ENCODE data around the gene OVOL1.

The OVOL1 gene

DNA sequence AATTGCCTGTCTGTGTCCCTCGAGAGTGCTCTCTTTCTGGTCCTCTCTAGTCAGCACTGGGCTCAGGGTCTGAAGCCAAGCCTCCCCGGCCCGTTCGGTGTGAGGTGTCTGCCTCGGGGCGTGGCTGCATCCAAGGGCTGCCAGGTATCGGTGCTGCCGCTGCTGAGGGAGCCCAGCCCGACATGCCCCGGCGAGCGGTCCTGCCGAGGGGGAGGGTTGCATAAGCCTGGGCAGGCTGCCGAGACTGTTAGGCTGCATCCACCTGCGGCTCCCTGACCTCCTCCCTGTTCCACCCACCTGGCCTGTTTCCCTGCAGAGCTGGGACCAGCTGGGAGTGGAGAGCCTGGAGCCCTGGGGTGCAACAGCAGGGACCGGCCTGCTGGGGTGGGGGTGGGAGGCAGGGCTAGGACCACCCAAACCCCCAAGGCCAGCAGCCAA, 6.3 kb downstream of the OVOL1 start:
- DNase-seq, result no peak

DNA sequence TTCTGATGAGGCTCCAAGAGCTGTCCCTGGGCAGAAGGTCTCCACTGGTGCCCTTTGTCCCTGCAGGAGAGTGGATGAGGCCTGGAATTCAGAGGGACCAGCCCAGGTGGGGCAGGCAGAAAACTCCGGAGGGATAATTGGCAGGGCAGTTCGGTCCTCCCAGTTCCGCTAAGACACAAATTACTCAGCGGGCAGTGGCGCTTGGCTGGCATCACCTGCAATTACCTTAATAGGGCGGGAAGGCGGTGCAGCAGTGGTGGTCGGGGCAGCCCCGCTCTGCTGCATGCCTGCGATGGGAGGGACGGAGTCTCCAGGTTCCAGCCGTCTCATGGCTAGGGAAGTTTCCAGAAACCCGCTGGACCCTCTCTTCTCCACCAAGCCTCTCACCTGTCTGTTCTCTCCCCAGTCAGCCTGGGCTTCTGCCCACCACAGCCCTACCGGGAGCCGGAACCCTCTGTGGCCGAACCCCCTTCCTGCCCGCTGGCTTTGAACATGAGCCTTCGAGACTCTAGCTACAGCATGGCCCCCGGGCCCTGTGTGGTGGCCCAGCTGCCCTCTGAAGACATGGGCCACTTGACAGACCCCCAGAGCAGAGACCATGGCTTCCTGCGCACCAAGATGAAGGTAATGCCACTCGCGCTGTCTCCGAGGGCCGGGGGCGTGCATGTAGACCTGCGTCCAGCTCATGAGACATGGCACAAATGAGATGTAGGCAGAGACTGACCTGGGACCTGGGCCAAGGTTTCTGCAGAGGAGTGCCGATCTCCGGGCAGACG, 7.0 kb downstream of the OVOL1 start:
- DNase-seq, result no peak

DNA sequence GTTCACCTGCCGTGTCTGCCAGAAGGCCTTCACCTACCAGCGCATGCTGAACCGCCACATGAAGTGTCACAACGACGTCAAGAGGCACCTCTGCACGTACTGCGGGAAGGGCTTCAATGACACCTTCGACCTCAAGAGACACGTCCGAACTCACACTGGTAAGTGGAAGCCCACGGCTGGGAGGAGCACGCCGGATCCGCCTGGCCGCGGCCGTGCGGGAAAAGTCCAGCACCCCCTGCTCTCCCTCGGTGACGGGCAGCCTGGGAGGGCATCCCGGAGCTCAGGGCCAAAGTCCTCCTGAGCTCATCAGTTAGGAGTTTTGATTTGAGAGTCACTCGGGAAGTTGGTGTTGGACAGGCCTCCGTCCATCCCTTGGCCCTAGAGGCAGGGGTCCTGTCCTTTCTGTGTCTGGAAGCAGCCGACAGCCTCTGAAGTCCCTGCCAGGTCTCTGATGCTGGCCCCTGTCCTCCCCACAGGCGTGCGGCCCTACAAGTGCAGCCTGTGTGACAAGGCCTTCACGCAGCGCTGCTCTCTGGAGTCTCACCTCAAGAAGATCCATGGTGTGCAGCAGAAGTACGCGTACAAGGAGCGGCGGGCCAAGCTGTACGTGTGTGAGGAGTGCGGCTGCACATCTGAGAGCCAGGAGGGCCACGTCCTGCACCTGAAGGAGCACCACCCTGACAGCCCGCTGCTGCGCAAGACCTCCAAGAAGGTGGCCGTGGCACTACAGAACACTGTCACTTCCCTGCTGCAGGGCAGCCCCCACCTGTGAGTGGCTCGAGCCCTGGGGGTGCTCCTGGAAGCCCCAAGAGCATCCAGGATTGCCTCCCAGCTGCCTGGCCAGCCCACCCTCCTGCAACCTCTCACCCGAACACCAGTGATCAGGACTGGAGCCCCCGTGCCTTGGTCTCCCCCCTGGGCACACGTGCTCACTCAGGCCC, 8.0 kb downstream of the OVOL1 start:
- no peak for DNase-seq

DNA sequence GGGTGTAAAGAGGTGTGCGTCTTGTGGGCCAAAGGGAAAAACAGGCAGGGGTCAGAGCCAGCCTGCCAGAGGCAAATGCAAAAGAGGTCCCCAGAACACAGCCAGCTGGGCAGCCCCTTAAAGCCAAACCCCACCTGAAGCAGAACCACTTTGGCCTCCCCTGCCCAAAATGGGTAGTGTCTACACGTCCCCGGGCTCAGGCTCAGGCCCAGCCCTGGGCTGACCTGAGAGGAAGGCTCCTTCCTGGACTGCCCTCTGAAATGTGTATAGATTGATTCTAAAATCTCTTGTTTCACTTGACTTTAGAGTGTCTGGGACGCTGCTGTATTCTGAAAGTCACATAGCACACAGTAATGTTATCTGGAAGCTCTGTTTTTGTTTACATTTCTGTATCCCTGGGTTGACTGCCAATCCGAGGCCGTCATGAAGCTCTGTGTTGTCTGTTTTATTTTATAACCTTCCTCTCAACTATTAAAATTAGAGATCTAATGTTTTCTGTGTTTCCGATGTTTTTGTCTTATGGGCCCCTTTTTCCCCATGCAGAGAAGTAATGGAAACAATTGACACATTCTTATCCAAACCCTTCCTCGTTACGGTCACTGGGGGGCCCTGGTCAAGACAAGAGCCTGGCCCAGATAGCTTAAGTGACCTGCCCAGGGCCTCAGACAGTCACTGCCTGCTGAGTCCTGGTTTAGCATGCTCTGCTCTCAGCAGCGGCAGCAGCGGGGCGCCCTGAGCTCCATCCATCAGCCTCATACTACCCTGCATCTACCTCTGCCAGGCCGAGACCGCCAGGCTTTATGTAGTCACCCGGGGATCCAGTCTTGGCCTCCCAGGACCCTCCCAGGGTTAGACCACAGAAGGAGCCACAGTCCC, 10.1 kb downstream of the OVOL1 start:
- no peak for DNase-seq

DNA sequence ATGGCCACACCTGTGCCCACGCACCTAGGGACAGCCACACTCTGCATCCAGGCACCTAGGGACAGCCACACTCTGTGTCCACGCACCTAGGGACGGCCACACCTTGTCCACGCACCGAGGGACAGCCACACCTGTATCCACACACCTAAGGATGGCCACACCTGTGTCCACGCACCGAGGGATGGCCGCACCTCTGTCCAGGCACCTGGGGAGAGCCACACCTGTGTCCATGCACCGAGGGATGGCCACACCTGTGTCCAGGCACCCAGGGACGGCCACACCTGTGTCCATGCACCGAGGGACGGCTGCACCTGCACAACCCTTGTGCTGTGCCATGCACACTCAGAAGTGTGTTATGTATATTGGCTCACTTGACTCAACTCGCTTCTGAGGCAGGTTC, 10.8 kb downstream of the OVOL1 start:
- DNase-seq, result no peak

DNA sequence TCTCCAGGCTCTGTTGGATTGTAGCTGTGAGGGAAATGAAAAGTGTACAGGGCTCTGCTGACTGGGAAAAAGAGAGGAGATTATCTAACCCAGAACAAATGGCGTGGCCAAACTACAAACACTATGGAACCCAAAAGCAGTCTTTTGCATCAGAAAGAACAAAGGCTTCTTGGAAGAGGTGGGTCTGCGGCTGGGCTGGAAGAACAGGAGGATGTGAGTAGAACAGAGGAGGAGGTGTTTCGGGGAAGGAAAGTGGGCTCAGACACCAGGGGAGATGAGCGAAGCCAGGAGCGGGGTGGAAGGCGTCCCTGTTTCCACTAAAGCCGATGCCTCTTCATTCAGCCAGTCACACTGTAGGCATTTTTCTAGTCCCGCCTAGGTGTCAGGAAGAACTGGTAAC, 12.0 kb downstream of the OVOL1 start:
- no peak for DNase-seq

DNA sequence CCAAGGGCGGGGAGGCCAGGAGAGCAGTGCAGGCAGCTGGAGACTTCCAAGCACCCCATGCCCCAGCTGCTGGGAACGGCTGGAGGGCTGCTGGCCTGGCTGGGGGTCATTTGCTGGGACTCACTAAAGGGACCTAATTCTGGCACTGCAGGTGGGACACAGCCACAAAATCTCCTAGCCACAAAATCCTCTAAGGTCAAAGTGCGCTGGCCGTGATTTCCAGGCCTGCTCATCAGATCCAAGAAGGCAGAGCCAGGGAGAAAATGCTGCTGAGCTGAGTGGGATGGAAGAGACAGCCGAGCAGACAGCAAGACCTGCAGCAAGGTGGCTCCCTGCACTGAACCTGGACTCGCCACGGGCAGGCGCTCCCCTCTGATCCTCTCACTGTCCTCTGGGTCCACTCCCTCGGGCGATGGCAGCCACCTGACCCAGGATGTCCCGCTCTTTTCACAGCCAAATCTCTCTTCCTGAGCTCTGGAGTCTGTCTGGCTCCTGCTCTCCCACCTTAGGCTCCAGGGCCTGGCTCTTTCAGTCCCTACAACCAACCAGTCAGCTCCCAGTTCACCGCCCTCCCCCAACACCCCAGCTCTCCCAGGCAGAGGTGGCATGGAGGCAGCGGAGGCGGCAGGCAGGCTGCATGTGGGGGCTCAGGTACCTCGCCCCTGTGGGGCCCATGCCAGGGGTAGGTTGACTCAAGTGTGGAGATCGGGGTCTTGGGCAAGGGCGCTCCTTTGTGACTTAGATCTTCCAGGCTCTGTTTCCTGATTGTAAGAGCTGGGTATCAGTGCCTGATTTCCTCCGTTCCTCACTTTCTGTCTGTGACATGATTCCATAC, 14.5 kb downstream of the OVOL1 start:
- no peak for DNase-seq

DNA sequence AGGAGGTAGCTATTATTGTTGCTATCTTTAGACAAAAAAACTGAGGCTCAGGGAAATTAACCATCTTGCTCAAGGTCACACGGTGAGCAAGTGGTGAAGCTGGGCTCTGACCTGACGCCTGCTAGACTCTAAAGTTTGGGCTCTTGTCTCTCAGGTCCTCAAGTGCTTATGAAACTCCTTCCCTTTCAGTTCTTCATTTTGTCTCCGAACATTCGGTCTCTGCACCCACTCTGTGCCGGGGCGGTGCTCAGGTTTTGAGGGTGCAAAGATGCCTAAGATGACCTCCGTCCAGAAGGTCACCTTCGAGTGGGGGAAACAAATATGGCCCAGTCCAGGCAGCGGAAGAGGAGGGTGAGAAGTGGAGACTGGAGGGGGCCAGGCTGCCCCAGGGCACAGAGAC, 16.0 kb downstream of the OVOL1 start:
- no peak for DNase-seq

DNA sequence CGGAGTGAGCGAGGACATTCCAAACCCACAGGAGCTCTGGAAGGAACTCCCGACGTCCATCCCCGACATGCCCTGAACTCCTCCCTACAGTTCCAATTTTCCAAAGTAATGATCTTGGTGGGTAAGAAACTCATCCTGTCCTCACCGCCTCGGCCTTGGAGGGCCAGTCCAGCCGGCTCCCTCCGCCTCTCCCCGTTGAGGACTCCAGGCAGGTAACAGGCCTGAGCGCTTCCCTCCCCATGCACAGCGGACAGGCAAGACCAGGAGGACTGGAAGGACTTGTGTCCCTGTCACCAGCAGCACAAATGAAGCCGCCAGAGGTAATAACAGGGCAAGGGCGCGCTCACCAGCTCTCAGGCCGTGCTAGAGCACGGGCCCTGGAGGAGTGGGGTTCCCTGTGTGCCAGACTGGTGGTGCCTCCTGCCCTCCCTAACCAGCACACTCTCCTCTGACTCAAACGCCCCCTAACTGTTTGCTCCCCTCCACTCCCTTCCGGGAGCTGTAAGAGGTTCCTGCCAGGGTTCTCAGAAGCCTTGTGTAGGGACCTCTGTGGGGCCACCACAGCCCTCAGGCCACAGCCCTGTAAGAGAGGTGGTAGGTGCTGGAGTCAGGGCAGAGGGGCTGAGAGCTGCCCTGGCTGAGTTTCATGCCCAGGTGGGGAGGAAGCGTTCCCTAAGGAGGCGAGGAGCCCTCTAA, 17.1 kb downstream of the OVOL1 start:
- no peak for DNase-seq

DNA sequence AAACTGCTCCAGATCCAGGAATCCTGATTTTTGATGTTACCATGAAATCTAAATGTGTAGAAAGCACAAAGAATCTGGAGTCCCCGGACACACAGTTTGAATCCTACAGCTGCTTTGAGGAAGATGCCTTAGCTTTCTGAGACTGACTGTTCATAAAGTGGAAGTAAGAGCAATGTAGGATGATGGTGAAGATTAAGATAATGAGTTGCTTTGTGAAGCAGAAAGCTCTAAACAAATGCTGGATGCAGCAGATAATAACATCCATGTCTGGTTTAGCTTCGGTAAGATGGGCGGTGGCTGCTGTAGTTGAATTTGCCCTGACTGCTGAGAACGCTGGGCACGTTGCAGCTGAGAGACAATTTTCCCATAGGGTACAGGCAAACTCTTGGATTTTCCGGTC, 20.1 kb downstream of the OVOL1 start:
- no peak for DNase-seq

DNA sequence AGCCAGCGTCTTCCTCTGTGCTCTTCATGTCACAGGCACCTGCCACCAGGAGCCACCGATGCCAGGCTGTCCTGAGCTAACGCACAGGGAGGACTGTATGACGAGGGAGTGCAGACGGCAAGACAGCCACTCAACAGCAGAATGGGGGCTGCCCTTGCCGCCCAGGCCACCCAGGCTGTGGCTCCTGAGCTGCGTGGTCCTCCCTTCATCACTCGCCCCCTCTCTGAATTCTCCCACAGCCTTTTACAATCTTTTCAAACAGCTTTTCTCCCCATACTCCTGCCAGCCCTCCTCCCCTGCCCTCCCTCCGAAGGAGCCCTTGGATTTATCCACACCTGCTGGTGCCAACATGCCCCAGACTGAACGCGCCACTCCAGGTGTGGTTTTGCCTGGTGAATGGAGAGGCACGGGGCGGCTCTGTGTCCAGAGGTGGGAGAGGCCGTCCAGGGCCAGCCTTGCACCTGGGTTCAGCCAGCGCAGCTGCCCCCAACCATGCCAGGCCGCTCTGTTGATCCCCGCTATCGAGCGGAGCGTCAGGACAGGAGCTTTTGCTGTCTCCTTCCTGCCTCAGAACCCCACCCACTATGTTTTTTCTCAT, 22.0 kb downstream of the OVOL1 start:
- DNase-seq, result no peak

DNA sequence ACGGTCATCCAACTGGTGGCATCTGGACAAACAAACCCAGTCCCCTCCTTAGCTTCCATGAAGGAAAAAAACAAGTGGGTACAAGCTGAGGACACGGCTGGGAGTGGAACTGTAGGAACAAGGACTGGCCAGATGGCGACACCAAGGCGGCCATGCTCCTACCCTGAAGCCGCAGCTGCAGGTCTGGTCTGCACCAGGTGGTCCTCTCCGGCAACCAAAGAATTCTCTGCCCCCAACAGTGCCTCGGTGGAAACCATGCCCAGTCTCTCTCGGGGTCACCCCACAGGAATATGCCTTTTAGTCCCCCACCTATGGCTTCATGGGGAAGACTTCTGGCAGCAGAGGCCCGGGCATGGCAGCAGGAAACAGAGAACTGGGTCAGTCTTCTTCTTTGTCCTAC, 22.6 kb downstream of the OVOL1 start:
- DNase-seq, result no peak

DNA sequence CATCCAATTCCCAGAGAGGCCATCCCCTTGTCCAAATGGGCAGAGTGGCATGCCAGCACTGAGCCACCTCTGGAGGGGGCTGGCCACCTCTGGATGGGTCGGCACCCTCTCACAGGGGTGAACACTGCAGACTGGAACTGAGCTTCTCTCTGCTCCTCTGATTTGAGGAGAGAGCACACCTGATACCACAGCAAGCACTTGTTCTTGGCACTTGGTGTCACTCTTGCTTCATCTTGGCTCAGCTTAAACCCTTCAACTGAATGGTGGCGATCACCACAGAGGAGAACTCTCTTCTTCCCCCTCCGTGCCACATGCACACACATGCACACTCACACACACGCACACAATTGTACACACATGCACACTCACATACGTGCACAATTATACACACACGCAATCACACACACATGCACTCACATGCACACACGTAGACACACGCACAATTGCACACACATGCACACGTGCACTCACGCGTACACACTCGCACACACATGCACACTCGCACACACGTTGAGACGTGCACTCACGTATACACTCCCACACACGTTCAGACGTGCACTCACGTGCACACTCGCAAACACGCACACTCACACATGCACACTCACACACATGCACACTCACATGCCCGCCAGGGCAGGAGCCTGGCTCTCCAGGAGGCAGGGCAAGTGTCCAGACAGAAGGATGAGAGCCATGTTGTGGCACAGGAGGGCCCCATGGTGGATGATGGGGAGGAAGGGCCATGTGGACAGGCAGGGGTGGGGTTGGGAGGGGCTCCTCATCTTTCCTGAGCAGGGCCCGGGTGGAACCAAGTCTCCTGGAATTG, 23.4 kb downstream of the OVOL1 start:
- no peak for DNase-seq

DNA sequence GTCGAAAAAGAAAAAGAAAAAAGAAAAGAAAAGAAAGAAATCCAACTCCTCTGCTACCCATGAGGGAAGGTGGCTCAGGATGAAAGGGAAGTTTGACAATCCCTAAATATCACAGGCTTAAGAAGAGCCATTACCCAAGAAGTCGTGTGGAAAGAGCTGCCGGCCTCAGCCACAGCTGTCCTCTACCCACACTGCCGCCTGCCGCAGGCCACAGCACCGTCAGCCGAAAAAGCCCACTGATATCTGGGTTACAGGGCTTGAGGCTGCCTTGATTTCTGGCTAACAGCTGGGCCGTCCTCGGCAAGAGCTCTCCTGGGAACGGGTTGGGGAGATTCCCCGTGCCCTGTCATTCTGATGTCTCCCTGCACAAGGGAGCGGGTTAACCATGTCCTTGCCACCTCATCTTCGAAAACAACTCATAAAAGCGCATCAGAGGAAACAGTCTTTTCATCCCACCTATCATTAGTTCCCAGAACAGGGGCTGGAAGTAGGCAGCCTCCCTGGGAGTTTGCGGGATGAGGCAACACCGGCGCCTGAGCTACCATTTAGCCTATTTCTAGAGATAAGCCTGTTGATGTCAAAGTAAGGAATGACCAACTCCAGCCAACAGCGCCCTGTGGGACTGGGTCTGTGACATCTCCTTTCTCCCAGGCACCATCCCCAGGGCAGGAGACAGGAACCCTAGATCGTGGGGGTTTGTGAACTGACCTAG, 25.1 kb downstream of the OVOL1 start:
- no peak for DNase-seq

DNA sequence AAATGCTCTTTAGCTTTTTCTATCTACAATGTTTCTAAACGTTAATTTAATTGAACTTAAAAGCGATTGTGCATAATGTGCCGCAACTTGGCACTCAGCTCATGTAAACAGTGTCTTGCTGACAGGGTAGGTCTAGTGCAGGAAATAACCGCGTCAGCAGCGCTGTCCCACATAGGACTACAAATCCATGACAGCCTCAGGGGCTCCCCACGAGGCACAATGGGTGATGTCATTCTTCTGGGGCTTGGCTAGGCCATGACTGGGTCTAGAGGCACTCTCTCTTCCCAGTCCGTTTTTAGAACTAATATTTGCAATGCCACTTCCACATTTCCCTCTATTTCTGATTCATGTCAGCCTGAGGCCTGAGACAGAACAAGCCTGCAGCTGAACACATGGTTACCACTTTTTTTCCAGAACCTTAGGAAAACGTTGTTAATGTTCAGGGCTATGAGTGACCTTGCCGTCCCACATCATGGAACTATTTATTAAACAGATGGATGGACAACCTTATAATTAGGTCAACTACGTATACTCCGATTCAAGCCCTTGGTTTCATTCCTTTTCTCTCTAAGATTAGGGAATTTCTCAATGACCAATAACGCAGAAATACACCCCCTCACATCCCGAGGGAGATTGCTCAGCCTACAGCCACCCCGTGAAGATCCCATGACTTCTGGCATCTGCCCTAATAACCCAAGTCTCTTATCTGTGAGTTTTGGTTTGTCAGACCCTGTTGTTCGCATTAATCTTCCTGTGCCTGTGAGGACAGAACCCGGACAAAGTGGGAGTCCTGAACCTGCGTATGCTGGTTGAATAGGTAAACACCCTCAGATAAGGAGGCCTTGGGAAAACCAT, 27.5 kb downstream of the OVOL1 start:
- no peak for DNase-seq

DNA sequence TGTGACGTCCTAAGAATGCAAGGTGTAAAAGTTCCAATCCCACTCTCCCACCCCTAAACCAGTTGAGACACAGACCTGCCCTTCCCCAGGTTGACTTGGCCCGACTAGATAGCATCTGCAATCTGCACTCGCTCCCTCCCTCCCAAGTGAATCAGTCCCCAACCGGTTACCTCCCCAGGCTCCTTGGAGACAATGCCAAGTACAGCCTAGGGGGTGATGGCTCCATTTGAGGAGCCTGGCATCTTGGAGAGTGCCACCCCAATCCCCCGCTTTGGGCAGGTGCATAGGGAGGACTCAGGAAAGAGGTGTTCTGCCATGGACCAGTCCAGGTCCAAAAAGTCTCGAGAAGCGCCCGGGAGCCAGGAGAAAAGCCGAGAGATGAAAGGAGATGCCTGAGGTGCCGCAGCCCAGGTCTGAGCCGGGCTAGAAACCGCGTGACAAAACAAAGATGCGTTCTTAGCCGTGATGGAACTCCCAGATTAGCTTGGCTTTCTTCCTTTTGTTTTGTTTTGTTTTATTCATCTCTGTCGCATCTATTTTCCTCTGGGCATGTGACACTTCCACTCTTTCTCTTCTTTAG, 28.2 kb downstream of the OVOL1 start:
- no peak for DNase-seq

DNA sequence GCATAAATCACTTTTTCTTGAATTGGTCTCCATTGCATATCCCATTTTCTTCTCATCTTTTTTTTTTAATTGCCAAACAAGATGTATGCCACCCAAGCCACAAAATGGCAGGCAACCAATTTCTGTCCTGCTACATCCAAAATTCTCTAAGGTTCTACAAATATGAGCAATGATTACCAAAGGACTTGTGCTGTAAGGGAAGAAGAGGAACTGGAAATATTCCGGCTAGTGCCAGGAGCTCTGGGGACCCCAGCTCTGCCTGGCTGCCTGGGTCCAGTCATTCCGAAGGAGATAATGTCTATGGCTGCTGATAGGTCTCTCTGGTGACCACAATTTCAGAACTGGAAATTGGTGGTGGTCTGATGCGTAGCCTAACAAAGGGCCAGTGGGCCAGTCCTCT, 29.8 kb downstream of the OVOL1 start:
- DNase-seq, result no peak

DNA sequence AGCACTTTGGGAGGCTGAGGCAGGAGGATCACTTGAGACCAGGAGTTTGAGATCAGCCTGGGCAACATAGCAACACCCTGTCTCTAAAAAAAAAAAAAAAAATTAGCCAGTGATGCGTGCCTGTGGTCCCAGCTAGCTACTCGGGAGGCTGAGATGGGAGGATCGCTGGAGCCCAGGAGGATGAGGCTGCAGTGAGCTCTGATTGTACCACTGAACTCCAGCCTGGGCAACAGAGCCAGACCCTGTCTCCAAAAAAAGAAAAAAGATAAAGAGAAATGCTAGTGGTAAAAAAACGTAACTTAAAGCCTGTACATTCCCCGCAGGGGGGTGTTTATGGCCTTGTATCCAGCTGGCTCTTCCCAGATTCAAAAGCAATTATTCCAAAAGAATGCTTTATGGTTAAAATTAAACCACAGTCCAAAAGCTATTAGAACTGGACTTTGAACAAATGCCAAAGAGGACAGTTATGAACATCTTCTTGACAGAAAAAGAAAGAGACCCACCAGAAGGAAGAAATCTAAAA, 30.5 kb downstream of the OVOL1 start:
- DNase-seq, result no peak

All from activated gamma-delta T cell (primary cell).